Erythroblast (primary cell): ENCODE results near the gene TEX35.
"Not testable (repeated sequence)": the region's sequence is repeated elsewhere in the genome, so short reads cannot be mapped to it uniquely, and the experiment has no call there.

Source experiments
- DNase-seq, 2 experiments: peaks; one replicate each; lab custom pipeline; 2025; lab: John Stamatoyannopoulos, UW
- GATA1 ChIP-seq: IDR thresholded peaks from 2 replicates; pipeline ENCODE4 v1.6.1; 2011; ENCODE audit warnings: low read depth, mild to moderate bottlenecking, control low read depth, low read length, moderate library complexity
- POLR2A ChIP-seq: IDR thresholded peaks from 2 replicates; pipeline ENCODE4 v1.6.1; 2011; ENCODE audit warnings: mild to moderate bottlenecking, low read length

TEX35 gene

GRCh38 chr1:178544531-178544930 is 31.6 kb downstream of the TEX35 start:
- no peak for TF ChIP-seq POLR2A
- TF ChIP-seq GATA1, result no peak
- no peak for DNase-seq

GRCh38 chr1:178548108-178548507 is 35.2 kb downstream of the TEX35 start:
- no peak for DNase-seq
- no peak for TF ChIP-seq POLR2A
- no peak for TF ChIP-seq GATA1

- no peak for DNase-seq
- TF ChIP-seq GATA1 (no peak), POLR2A (no peak)
Observed at GRCh38 chr1:178551307-178551706, 38.4 kb downstream of the TEX35 start.

- no peak for DNase-seq
Observed at GRCh38 chr1:178551940-178552339, 39.0 kb downstream of the TEX35 start.

GRCh38 chr1:178552856-178553255 is 39.9 kb downstream of the TEX35 start:
- no peak for DNase-seq
- TF ChIP-seq POLR2A (no peak), GATA1 (no peak)

More at GRCh38 chr1:178551940-178552339, 39.0 kb downstream of the TEX35 start:
- TF ChIP-seq POLR2A, result no peak
- no peak for TF ChIP-seq GATA1

GRCh38 chr1:178554351-178554750 is 41.4 kb downstream of the TEX35 start:
- DNase-seq, result not testable (repeated sequence)

GRCh38 chr1:178555613-178556012 is 42.7 kb downstream of the TEX35 start:
- not testable (repeated sequence) for DNase-seq

- DNase-seq, result not testable (repeated sequence)
Observed at GRCh38 chr1:178558816-178559215, 45.9 kb downstream of the TEX35 start.

- TF ChIP-seq GATA1 (no peak), POLR2A (no peak)
- no peak for DNase-seq
Observed at GRCh38 chr1:178560871-178561376, 48.0 kb downstream of the TEX35 start.

GRCh38 chr1:178563099-178563820 is 50.4 kb downstream of the TEX35 start:
- no peak for DNase-seq
- no peak for TF ChIP-seq POLR2A
- TF ChIP-seq GATA1, result no peak

- DNase-seq, result no peak
- TF ChIP-seq POLR2A (no peak), GATA1 (no peak)
Observed at GRCh38 chr1:178564086-178564782, 51.3 kb downstream of the TEX35 start.

- DNase-seq, result no peak
- no peak for TF ChIP-seq GATA1
- no peak for TF ChIP-seq POLR2A
Observed at GRCh38 chr1:178564783-178565180, 51.9 kb downstream of the TEX35 start.

- no peak for TF ChIP-seq POLR2A
- TF ChIP-seq GATA1, result no peak
- DNase-seq, result no peak
Observed at GRCh38 chr1:178565586-178565985, 52.7 kb downstream of the TEX35 start.

GRCh38 chr1:178566187-178566586 is 53.3 kb downstream of the TEX35 start:
- TF ChIP-seq GATA1 (no peak), POLR2A (no peak)
- DNase-seq, result no peak

- TF ChIP-seq GATA1, result no peak
- TF ChIP-seq POLR2A, result no peak
- DNase-seq, result no peak
Observed at GRCh38 chr1:178571807-178572206, 58.9 kb downstream of the TEX35 start.
